Left lung (tissue), 10 donors: ENCODE measurements around the gene ITPR2. TPM values are rescaled to one million over a fixed set of nuclear protein-coding genes. Genes with fewer than 3 reads are reported as not detected.

Source experiments
- ATAC-seq: fragments of 200-7000 bp; cut with Tn5 transposase; one replicate; pipeline ENCODE4 v1.9.1; 2020; ENCODE audit warnings: moderate library complexity
- DNase-seq, 4 donors: peaks; one replicate each; pipeline ENCODE4 v3.0.0-alpha.2; 2013 to 2020
- H3K27ac ChIP-seq, 2 donors: fragments of 200-600 bp; sonication (generic) in 1 of 2; one replicate each; pipeline versions ENCODE4 v1.5.0 to v1.8.0; 2020 to 2021
- H3K27me3 ChIP-seq, 2 donors: fragments of 200-600 bp; sonication (generic) in 1 of 2; one replicate each; pipeline versions ENCODE4 v1.5.0 to v1.8.0; 2020 to 2021
- H3K36me3 ChIP-seq, 2 donors: fragments of 200-600 bp; sonication (generic) in 1 of 2; one replicate each; pipeline versions ENCODE4 v1.5.0 to v1.8.0; 2020 to 2021
- H3K4me1 ChIP-seq, 2 donors: fragments of 200-600 bp; one replicate each; pipeline ENCODE4 v1.8.0; 2021
- H3K4me3 ChIP-seq, 2 donors: fragments of 200-600 bp; sonication (generic) in 1 of 2; one replicate each; pipeline versions ENCODE4 v1.5.0 to v1.8.0; 2020 to 2021; ENCODE audit warnings: mild to moderate bottlenecking in 1 of 2
- H3K9me3 ChIP-seq, 2 donors: fragments of 200-600 bp; sonication (generic) in 1 of 2; one replicate each; pipeline versions ENCODE4 v1.5.0 to v1.8.0; 2020 to 2021
- CTCF ChIP-seq, 2 donors: fragments of 200-600 bp; sonication (generic) in 1 of 2; IDR thresholded peaks; one replicate each; pipeline versions ENCODE4 v1.5.0 to v1.8.0; 2021; ENCODE audit warnings: antibody characterized with exemption in 2 of 2
- intact Hi-C, 2 donors: fragments of 100-400 bp; cut with DNase I; formaldehyde crosslinking; loops; one replicate each; pipeline versions ENCODE4 v1.11.2 to v1.14.2; 2022
- polyA plus RNA-seq, 6 donors: library from polyadenylated mRNA; unstranded; fragments of 120-200 nt; gene quantifications; one replicate each; pipeline ENCODE4 v1.2.1, GENCODE V29; 2013; ENCODE audit not compliant: insufficient read length in 6 of 6
- total RNA-seq, 2 donors: library from RNA; stranded (reverse); fragmentation: NEBNext Ultra II Directional; extraction: Animal tissue kit (Norgen Biotek cat#: 25700); gene quantifications; one replicate each; pipeline ENCODE4 v1.2.1, GENCODE V29; 2021
- donor health status: DM: no; HTN: yes; CAD: no.
- donor health status: DM: no; HTN: no; CAD: no.

Gene ITPR2
- total and polyA plus RNA-seq, 8 donors = 5.5 to 67.8 (median 7.5) TPM

DNA sequence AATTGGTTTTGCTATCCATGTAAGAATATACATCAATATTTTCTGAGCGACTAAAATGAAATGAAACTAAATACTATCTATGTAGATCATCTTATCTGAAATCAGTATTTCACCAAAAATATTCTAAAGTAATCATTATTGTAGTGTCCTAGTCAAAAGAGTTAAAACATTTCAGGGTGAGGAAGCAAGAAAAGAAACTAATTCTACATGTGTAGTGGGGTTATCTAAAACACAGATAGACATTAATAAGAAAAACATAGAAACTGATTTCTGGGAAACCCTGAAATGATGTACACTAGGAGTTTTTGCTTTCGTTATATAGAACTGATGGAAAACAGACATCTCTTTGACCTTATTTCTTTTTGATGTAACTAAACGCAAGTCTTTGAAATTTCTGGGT lies 379.7 kb downstream of the ITPR2 start:
- Histone ChIP-seq H3K36me3 (peaks cover 0 to 8% of the 10 kb centered on the region in 2 donors), H3K27ac (no peak overlapping the region), H3K4me3 (no peak overlapping the region), H3K4me1 (no peaks in the 10 kb centered on the region), H3K27me3 (no peaks in the 10 kb centered on the region), H3K9me3 (no peaks in the 10 kb centered on the region)
- TF ChIP-seq CTCF (IDR thresholded peaks at IDR 0.05) = no peak
- no peak for ATAC-seq
- DNase-seq = no peak
- intact Hi-C loops = no loop called here

GRCh38 chr12:26452511-26452910 lies 380.5 kb downstream of the ITPR2 start:
- no peak for ATAC-seq
- Histone ChIP-seq H3K27ac (no peak overlapping the region), H3K27me3 (no peaks in the 10 kb centered on the region), H3K4me3 (no peak overlapping the region), H3K4me1 (no peaks in the 10 kb centered on the region), H3K36me3 (peaks cover 0 to 5% of the 10 kb centered on the region in 2 donors), H3K9me3 (no peaks in the 10 kb centered on the region)
- intact Hi-C loops = no loop called here
- no peak for TF ChIP-seq CTCF (IDR thresholded peaks at IDR 0.05)
- DNase-seq = no peak

DNA sequence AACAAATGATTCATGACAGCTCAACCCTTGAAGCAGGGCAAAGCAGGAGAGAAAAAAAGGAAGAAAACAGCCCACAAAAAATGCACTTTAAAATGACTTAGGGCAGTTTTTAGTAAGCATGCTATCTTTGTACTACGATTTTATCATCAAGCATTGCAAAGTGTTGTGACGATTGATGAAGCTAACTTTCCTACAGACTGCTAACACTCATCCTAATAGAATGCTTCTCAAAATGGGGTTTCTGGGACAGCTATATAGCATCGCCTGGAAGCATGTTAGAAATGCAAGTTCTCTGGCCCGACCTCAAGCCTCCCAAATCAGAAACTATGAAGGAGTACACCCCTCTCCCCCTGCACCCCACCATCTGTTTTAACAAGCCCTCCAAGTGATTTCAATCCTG lies 381.2 kb downstream of the ITPR2 start:
- no peaks in the 10 kb centered on the region for H3K27me3 ChIP-seq
- no peaks in the 10 kb centered on the region for H3K4me1 ChIP-seq
- peaks cover 0 to 5% of the 10 kb centered on the region in 2 donors for H3K36me3 ChIP-seq
- H3K9me3 ChIP-seq = no peaks in the 10 kb centered on the region
- no peak for TF ChIP-seq CTCF (IDR thresholded peaks at IDR 0.05)
- intact Hi-C loops = no loop called here
- H3K27ac ChIP-seq = no peak overlapping the region
- ATAC-seq (no peak), DNase-seq (no peak)
- H3K4me3 ChIP-seq = no peak overlapping the region

DNA sequence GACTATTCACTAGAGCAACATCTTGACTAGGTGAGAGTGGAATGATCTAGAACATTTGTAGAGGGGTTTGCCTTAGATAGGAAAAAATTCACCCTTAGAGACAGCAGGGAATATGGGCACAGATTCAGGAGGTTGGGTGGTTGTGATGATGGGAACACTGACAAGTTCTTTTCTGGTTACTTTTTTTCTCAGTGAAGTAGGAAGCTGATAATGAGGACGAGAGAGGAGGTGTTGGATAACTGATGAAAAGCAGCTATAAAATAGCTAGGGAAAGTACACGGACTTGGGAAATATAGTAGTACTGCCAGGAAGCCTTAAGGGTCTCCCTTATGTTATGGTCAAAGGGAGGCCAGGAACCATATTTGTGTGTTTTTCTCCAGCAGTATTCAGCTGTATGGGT lies 387.1 kb downstream of the ITPR2 start:
- Histone ChIP-seq H3K36me3 (peaks cover 0 to 15% of the 10 kb centered on the region in 2 donors), H3K9me3 (no peaks in the 10 kb centered on the region), H3K27me3 (no peaks in the 10 kb centered on the region), H3K4me1 (no peaks in the 10 kb centered on the region), H3K4me3 (no peak overlapping the region), H3K27ac (no peak overlapping the region)
- DNase-seq = no peak
- no peak for ATAC-seq
- TF ChIP-seq CTCF (IDR thresholded peaks at IDR 0.05) = no peak
- intact Hi-C loops = no loop called here

DNA sequence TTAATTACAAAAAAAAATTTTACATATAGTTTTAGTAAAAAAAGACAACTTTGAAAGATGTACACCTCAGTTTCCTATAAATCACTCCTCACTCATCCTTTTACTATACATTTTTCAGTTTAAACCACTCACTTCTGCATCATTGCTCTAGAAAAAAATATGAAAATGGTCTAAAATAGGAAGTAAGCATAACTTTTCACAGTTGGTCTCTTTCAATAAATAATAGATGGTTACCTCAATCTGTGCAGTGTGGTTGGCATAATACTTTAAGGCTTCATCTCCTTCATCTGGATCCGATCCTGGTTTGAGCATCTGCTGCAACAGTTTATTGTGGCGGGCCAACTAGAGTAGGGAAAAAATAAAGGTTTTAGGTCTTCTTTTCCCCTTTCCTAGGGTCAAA lies 389.7 kb downstream of the ITPR2 start:
- Histone ChIP-seq H3K4me1 (no peaks in the 10 kb centered on the region), H3K36me3 (peaks cover 0 to 10% of the 10 kb centered on the region in 2 donors), H3K4me3 (no peak overlapping the region), H3K27me3 (no peaks in the 10 kb centered on the region), H3K27ac (no peak overlapping the region), H3K9me3 (no peaks in the 10 kb centered on the region)
- intact Hi-C loops = no loop called here
- DNase-seq (no peak), ATAC-seq (no peak)
- TF ChIP-seq CTCF (IDR thresholded peaks at IDR 0.05) = no peak
